WERI-Rb-1 (cell line): ENCODE results near the gene GRID1.
"Not testable (repeated sequence)": the region's sequence is repeated elsewhere in the genome, so short reads cannot be mapped to it uniquely, and the experiment has no call there.

Source experiments
- DNase-seq: peaks from one replicate; pipeline ENCODE4 v3.0.0-alpha.2; 2020
- H3K27ac ChIP-seq: fragments of 250-450 bp; sonication (Bioruptor Pico); 2 replicates; pipeline ENCODE4 v1.5.1; 2020; ENCODE audit warnings: mild to moderate bottlenecking, moderate library complexity
- H3K27me3 ChIP-seq: fragments of 250-450 bp; sonication (Bioruptor Pico); 2 replicates; pipeline ENCODE4 v1.5.1; 2021; ENCODE audit warnings: mild to moderate bottlenecking, low read depth, moderate library complexity; ENCODE audit not compliant: insufficient read depth, severe bottlenecking
- H3K36me3 ChIP-seq: fragments of 250-450 bp; sonication (Bioruptor Pico); 2 replicates; pipeline ENCODE4 v1.5.1; 2020; ENCODE audit warnings: mild to moderate bottlenecking, moderate library complexity
- H3K4me3 ChIP-seq: 2 replicates; pipeline ENCODE4 v1.5.1; 2011; ENCODE audit warnings: low read depth, mild to moderate bottlenecking, control low read depth, low read length
- H3K9me3 ChIP-seq: fragments of 250-450 bp; sonication (Bioruptor Pico); 2 replicates; pipeline ENCODE4 v1.5.1; 2021; ENCODE audit warnings: mild to moderate bottlenecking, moderate library complexity; ENCODE audit not compliant: severe bottlenecking
- TF ChIP-seq, protein P1 (sequence below): IDR thresholded peaks from 2 replicates; pipeline ENCODE4 v1.5.1; 2011; ENCODE audit warnings: low read depth, mild to moderate bottlenecking, control low read depth, inconsistent platforms, low read length

GRID1 gene

DNA sequence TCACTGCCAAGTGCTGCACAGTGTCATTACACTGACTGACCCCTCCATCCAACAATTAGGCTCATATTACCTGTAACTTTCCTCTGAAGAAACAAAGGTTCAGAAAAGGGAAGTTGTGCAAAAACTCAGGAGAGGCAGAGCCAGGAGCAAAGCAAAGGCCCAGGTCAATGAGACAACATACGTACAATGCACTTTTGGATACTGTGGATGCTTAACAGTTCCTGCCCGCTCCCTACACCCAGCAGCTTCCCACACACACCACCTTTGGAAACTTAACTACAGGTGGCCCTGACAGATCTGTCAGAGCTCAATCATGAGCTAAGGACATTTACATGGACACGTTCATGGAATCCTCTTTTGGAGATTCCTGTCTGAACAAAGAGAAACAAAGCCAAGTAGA lies 515.9 kb downstream of the GRID1 start:
- TF ChIP-seq, protein P1, sequence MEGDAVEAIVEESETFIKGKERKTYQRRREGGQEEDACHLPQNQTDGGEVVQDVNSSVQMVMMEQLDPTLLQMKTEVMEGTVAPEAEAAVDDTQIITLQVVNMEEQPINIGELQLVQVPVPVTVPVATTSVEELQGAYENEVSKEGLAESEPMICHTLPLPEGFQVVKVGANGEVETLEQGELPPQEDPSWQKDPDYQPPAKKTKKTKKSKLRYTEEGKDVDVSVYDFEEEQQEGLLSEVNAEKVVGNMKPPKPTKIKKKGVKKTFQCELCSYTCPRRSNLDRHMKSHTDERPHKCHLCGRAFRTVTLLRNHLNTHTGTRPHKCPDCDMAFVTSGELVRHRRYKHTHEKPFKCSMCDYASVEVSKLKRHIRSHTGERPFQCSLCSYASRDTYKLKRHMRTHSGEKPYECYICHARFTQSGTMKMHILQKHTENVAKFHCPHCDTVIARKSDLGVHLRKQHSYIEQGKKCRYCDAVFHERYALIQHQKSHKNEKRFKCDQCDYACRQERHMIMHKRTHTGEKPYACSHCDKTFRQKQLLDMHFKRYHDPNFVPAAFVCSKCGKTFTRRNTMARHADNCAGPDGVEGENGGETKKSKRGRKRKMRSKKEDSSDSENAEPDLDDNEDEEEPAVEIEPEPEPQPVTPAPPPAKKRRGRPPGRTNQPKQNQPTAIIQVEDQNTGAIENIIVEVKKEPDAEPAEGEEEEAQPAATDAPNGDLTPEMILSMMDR, result no peak

DNA sequence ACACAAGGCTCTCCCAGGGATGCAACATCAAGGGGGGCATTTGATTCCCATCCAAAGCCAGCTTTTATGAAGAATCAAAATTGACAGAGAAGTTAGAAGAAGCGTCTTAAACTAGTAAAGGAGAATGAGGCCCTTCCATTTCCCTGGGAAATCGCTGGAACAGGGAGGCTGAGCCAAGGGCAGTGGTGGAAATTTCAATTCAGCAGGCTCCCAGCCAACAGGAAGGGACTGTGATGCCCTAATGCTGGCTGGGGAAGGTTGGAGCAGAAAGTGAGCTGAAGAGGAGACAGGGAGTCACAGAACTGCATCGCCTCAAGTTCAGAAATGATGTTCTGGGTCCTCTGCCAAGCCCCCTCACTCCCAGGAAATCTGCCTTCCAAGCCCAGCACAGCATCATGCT lies 517.3 kb downstream of the GRID1 start:
- Histone ChIP-seq H3K4me3 (no peak overlapping the region), H3K9me3 (no peaks in the 10 kb centered on the region), H3K27me3 (no peaks in the 10 kb centered on the region), H3K27ac (no peak overlapping the region), H3K36me3 (no peaks in the 10 kb centered on the region)
- TF ChIP-seq, protein P1, result no peak
- DNase-seq, result no peak

More for the DNA sequence above, 515.9 kb downstream of the GRID1 start:
- no peak overlapping the region for H3K27ac ChIP-seq
- H3K36me3 ChIP-seq, result no peaks in the 10 kb centered on the region
- no peak for DNase-seq
- H3K27me3 ChIP-seq, result no peaks in the 10 kb centered on the region
- no peak overlapping the region for H3K4me3 ChIP-seq
- H3K9me3 ChIP-seq, result no peaks in the 10 kb centered on the region

DNA sequence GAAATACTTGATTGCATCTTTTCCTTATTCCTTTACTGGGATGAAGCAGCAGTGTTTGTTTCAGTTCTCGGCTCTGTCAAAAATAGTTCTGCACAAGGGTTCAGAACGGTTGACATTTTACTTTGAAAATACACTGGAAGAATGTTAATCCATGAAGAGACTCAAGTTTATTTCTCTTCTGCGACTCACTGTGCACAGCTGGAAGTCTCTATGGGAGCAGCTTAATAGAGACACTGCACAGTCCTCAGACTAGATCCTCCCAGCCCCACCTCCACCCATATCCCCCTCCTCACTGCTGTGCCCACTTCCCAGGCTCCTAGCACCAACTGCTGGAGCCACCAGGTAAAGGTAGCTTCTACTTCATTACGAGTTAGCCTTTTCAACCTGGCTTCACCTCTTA lies 517.8 kb downstream of the GRID1 start:
- no peaks in the 10 kb centered on the region for H3K27me3 ChIP-seq
- no peaks in the 10 kb centered on the region for H3K9me3 ChIP-seq
- TF ChIP-seq, protein P1, result no peak
- no peak overlapping the region for H3K27ac ChIP-seq
- H3K36me3 ChIP-seq, result no peaks in the 10 kb centered on the region
- no peak for DNase-seq
- H3K4me3 ChIP-seq, result no peak overlapping the region

DNA sequence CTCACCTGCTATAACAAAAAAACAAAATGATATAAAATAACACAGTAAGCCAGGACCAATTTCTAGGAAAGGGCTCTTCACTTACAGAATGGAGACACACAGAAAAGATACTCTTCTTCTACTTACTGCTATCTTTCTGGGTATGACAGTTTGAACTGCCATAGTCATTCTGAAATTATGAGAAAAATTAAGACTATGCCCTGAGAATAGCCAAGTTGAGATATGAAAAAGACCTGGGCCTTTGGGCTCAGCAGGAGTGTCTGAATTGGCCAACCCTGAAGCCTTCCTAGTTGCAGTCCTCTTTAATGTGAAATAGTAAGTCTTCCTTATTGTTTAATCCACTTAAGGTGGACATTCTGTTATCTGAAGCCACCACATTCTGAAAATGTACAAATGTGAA lies 519.5 kb downstream of the GRID1 start:
- no peak for DNase-seq
- no peaks in the 10 kb centered on the region for H3K27me3 ChIP-seq
- H3K4me3 ChIP-seq, result no peak overlapping the region
- TF ChIP-seq, protein P1, result no peak
- H3K9me3 ChIP-seq, result no peaks in the 10 kb centered on the region
- H3K36me3 ChIP-seq, result no peaks in the 10 kb centered on the region
- H3K27ac ChIP-seq, result no peak overlapping the region

DNA sequence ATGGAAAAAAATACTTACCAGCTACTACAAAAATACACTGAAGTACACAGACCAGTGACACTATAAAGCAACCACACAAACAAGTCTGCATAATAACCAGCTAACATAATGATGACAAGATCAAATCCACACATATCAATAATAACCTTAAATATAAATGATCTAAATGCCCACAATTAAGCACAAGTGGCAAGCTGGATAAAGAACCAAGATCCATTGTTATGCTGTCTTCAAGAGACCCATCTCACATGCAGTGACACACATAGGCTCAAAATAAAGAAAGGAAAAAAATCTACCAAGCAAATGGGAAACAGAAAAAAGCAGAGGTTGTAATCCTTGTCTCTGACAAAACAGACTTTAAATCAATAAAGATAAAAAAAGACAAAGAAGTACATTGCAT lies 527.9 kb downstream of the GRID1 start:
- H3K4me3 ChIP-seq, DNase-seq, H3K9me3 ChIP-seq, H3K27ac ChIP-seq, H3K27me3 ChIP-seq, H3K36me3 ChIP-seq: not testable (repeated sequence)

DNA sequence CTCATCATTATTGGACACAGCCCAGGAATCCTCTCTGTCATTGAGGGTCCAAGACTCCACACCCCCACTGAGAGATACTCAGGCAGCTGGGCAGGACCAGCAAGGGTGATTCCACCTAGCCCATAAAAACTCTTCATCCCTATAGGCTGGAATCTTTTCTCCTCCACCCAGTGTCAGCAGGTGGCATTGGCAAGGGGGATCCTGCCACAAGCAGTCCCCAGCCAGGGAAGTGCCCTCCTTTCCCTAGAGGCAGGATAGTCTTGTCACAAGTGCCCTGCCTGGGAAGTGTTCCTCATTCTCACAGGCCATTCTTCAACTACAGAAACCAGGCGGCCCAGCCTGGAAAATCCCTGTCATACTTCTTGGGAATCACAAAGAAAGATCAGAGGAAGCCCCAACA lies 533.6 kb downstream of the GRID1 start:
- DNase-seq, result no peak
- no peaks in the 10 kb centered on the region for H3K27me3 ChIP-seq

More for the DNA sequence above, 533.6 kb downstream of the GRID1 start:
- no peak overlapping the region for H3K27ac ChIP-seq
- H3K9me3 ChIP-seq, result no peaks in the 10 kb centered on the region
- H3K36me3 ChIP-seq, result no peaks in the 10 kb centered on the region
- TF ChIP-seq, protein P1, result no peak
- H3K4me3 ChIP-seq, result no peak overlapping the region
